Glomerular visceral epithelial cell (primary cell): ENCODE measurements around the gene TRMU.
A peak's percentile ranks its signal among the peaks of the same experiment; 100 is the strongest.

ENCODE experiments used
- DNase-seq: peaks from one replicate; pipeline ENCODE4 v3.0.0-alpha.2; 2016; ENCODE audit errors: extremely low spot score

The TRMU gene

GRCh38 chr22:46336119-46337078 lies 885 bp downstream of the TRMU start:
- peak; percentile 20 for DNase-seq

GRCh38 chr22:46337870-46338269 lies 2.4 kb downstream of the TRMU start:
- no peak for DNase-seq

- no peak for DNase-seq
These were observed 3.1 kb downstream of the TRMU start for GRCh38 chr22:46338636-46339035.

- no peak for DNase-seq
These were observed 4.4 kb downstream of the TRMU start for GRCh38 chr22:46339956-46340355.

GRCh38 chr22:46340676-46341075 lies 5.2 kb downstream of the TRMU start:
- DNase-seq = no peak

- no peak for DNase-seq
These were observed 11.3 kb downstream of the TRMU start for GRCh38 chr22:46346680-46347405.

GRCh38 chr22:46347646-46348045 lies 12.1 kb downstream of the TRMU start:
- no peak for DNase-seq

- no peak for DNase-seq
These were observed 12.7 kb downstream of the TRMU start for GRCh38 chr22:46348099-46348695.

GRCh38 chr22:46349238-46349637 lies 13.7 kb downstream of the TRMU start:
- DNase-seq = no peak

GRCh38 chr22:46349681-46350080 lies 14.2 kb downstream of the TRMU start:
- DNase-seq = no peak

GRCh38 chr22:46350121-46350520 lies 14.6 kb downstream of the TRMU start:
- no peak for DNase-seq

GRCh38 chr22:46350646-46351045 lies 15.1 kb downstream of the TRMU start:
- no peak for DNase-seq

- no peak for DNase-seq
These were observed 15.7 kb downstream of the TRMU start for GRCh38 chr22:46351131-46351735.

- DNase-seq = no peak
These were observed 16.3 kb downstream of the TRMU start for GRCh38 chr22:46351767-46352166.

- DNase-seq = no peak
These were observed 16.8 kb downstream of the TRMU start for GRCh38 chr22:46352276-46352675.

GRCh38 chr22:46352691-46353386 lies 17.3 kb downstream of the TRMU start:
- DNase-seq = peak; percentile 75

GRCh38 chr22:46353483-46354105 lies 18.1 kb downstream of the TRMU start:
- no peak for DNase-seq

- DNase-seq = no peak
These were observed 18.9 kb downstream of the TRMU start for GRCh38 chr22:46354176-46354992.

GRCh38 chr22:46354993-46355305 lies 19.4 kb downstream of the TRMU start:
- DNase-seq = no peak

GRCh38 chr22:46355369-46355995 lies 20.0 kb downstream of the TRMU start:
- peak; percentile 65 for DNase-seq
